Sciatic nerve (tissue), 2 donors: ENCODE measurements around the gene ITPKC. TPM values are rescaled to one million over a fixed set of nuclear protein-coding genes. Genes with fewer than 3 reads are reported as not detected.
A peak's percentile ranks its signal among the peaks of the same experiment; 100 is the strongest.

Experiments
- ATAC-seq: fragments of 200-7000 bp; cut with Tn5 transposase; one replicate; pipeline ENCODE4 v1.9.1; 2020; ENCODE audit warnings: mild to moderate bottlenecking, moderate library complexity
- DNase-seq: peaks from one replicate; pipeline ENCODE4 v3.0.0-alpha.2; 2020; ENCODE audit warnings: low spot score
- intact Hi-C: fragments of 100-400 bp; cut with DNase I; formaldehyde crosslinking; loops from one replicate; pipeline ENCODE4 v1.14.2; 2022
- total RNA-seq: library from RNA; stranded (reverse); fragmentation: NEBNext Ultra II Directional; extraction: Animal tissue kit (Norgen Biotek cat#: 25700); gene quantifications from one replicate; pipeline ENCODE4 v1.2.1, GENCODE V29; 2021
- donor health status: DM: no; HTN: no; CAD: no.
- donor health status: DM: no; HTN: no; CAD: no.

Gene ITPKC
- 26.2 TPM for total RNA-seq

DNA sequence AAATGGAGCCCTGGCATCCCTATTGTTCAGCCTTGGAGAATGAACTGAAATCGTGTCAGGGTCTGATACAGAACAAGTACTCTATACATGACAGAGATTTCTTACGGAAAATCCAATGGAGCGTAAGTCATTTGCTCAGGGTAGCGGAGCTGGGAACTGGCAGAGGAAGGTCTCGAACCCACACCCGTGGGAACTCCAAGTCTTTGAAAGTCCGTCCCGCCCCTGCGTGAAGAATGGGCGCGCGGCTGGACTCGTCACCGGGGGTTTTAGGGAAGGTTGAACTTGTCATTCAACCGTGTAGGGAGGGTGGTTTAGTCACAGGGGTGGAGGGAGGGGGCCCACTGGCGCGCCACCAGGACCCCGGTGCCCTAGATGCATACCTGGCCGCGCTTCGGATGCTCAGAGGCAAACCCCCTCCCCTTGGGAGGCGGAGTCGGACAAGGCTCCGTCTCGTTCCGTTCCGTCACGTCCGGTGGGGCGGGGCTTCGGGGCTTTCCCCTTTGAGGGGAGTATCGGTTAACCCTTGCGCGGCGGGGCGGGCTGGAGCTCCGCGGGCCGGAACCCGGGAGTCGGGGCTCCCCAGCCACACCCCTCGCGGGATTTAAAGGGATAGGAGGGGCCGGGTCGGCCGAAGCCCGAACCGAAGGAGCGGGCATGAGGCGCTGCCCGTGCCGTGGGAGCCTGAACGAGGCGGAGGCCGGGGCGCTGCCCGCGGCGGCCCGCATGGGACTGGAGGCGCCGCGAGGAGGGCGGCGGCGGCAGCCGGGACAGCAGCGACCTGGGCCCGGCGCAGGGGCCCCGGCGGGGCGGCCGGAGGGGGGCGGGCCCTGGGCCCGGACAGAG, at the start of gene ITPKC, which contains the start of gene COQ8B:
Gene ITPKC (plus strand): TSS at position 631 of the 843 bp plus-strand sequence. CDS start 24 bp downstream, at position 655.
Gene COQ8B (minus strand): TSS at position 405 of the 843 bp plus-strand sequence. CDS start 2,254 bp downstream, outside the sequence.
- ATAC-seq (peak; percentile 76), DNase-seq (peak; percentile 100)
- intact Hi-C loops, result no loop called here

DNA sequence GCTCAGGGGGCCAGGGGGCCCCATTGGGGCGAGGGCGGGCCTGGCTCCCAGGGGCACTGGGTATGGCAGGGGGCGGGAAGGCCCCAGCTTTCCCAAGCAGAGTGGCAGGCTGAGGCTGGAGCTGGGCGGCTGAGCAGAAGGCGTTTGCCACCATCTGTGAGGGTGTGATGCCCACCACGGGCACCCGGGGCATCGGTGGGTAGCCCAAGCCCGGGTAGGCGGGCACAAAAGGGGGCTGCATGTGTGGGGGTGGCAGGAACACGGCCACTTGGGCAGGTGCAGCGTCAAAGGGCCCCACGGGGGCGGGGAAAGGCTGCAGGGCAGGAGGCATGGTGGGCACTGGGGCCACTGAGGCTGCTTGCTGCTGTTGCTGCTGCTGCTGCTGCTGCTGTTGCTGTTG, 49.3 kb upstream of the ITPKC start:
- intact Hi-C loops, result loop anchor here (10.0 kb wide), 1 partner anchor 137 kb away; no protein-coding TSS in a partner anchor
- DNase-seq (no peak), ATAC-seq (no peak)

- no peak for DNase-seq
- ATAC-seq, result no peak
- intact Hi-C loops, result loop anchor here (10.0 kb wide), 1 partner anchor 136 kb away; no protein-coding TSS in a partner anchor
These were observed 47.8 kb upstream of the ITPKC start for GRCh38 chr19:40668991-40669614.

DNA sequence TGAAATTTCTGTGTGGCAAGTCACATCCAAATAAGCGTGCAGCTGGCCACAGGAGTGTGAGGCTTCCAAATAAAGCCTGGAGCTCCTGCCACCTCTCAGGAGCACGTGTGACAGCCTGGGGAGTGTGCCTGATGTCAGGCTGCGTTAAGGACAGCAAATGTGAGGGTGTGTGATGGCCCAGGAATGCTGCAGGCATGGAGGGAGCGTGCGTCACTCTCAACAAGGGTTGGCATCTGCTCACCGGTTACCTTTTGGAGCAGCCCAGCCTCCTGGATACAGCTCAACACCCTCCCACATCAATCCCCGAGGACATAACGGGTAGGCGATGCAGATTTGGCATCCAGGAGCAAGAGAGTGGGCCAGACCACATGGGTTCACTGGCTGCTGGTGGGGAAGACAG, 45.5 kb upstream of the ITPKC start:
- ATAC-seq, result no peak
- no peak for DNase-seq
- intact Hi-C loops, result no loop called here

- intact Hi-C loops, result no loop called here
- DNase-seq, result no peak
- ATAC-seq, result no peak
These were observed 44.9 kb upstream of the ITPKC start for GRCh38 chr19:40672038-40672437.

DNA sequence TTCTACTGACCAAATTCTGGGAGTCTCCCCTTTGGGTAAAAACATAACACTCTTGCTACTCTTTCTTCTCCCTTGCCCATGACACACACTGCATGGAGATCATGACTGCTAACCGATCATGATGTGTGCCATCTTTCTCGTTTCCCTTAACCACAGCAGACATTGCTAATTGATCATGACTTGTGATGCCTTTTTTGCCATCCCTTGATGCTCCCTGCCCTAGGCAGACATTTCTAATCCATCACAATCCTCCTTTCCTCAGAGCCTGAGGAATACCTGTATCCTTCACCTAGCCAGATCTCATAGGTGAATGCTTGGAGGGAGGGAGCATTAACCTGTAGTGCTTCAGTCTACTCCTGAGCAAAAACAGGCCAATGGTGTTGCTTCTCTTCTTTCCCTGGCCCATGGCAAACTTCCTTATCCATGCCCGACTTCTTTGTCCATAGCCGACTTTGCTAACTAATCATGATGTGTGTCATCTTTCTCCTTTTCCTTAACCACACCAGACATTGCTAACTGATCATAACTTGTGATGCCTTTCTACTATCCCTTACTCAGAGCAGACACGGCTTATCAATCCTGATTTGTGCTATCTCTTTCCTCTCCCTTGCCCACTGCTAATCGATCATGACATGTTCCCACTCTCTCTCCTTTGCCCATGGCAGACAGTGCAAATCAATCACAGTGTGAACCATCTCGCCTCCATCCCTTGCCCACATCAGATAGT, 44.2 kb upstream of the ITPKC start:
- ATAC-seq (no peak), DNase-seq (no peak)
- intact Hi-C loops, result no loop called here

GRCh38 chr19:40673397-40673796, 43.5 kb upstream of the ITPKC start:
- no peak for DNase-seq
- no peak for ATAC-seq
- intact Hi-C loops, result no loop called here

DNA sequence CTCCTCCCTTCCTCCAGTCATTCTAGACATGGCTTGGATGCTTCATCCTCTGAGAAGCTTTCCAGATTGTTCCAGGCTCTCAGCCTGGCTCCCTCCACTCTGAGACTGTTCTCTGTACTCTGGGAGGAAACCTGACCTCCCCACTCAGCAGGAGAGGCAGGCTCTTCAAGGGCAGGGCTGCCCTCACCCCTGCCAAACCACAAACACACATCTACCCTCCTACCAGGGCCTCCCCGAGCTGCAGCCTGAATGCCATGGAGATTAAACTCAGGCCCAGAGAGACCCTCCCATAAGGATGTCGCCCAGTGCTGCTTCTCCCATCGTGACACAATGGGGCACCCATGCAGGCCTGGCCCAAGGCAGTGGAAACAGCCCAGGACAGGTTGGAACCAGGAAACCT, 42.6 kb upstream of the ITPKC start:
- intact Hi-C loops, result no loop called here
- ATAC-seq (no peak), DNase-seq (no peak)

DNA sequence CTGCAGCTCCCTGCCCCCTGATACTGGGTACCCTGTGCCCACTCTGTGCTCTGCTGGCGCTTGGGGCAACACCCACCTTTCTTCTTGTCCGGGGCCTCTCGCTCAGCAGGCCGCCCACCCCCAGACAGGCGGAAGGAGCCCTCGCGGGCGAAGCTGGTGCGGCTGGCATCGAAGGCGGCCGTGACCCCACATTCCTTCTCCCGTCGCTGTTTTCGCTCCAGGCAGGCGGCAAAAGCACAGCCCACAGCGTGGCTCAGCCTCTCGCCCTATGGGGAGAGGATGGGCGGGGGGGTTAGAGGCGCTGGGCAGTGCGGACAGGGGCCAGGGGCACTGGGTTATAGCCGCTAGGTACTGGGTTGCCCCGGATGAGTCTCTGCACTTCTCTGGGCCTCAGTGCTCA, 39.8 kb upstream of the ITPKC start:
- DNase-seq (no peak), ATAC-seq (no peak)
- intact Hi-C loops, result no loop called here

GRCh38 chr19:40681039-40681438, 35.9 kb upstream of the ITPKC start:
- ATAC-seq (no peak), DNase-seq (no peak)
- intact Hi-C loops, result no loop called here

DNA sequence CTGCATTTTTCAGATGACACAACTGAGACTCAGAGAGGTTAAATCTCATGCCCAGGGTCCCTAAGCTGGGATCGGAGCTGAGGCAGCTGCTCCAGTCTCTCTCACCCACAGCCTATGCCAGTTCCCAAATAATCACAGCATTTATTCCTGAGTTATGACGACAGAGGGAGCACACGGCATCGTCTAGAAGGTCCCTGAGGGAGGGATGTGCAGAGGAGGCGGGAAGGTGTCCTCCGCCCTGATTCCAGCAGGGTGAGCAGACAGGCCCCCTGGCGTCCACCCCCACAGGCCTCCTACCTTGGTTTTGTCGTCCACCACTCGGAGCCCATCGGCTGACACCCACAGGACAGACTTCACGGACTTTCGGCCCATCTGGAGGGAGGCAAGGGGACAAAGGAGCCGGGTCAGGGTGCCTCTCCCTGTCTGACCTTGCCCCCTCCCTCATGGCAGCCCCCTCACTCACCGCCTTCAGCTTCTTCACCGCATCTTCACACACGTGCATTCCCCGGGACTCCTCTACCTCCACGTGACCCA, 34.4 kb upstream of the ITPKC start:
- intact Hi-C loops, result no loop called here
- no peak for DNase-seq
- ATAC-seq, result no peak

DNA sequence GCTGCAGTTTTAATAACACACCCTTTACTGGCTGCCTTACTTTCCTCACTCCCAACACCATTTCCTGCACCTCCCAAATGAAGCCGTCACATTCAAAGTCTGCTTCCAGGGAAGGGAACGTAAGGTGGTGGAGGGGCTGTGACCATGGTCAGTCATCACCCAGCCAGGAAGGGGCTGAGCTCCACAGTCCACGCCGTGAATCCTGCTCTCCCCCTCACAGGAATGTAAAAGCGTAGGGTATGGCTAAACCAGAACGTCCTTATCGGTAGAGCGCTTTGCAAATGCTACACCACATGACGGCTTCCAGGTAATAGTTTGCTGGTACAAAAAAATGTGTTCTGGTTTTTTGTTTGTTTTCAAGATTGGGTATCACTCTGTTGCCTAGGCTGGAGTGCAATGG, 33.5 kb upstream of the ITPKC start:
- ATAC-seq (no peak), DNase-seq (no peak)
- intact Hi-C loops, result no loop called here

DNA sequence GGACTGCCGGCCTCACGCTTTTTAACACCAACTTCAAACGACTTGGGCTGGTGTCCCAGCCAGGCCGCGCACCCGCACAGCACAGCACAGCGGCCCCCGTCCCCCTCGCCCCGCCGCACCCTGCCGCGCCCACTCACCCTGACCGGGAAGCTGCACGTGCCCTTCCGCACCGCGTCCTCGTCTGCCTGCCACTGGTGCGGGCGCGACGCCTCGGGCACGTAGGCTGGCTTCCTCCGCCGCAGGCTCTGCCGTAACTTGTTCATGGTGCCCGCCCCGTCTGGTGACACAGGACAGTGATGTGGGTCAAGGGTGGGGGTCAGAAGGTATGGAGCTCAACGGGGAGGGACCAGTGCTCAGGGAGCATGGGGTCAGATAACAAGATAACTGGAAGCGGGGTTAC, 32.6 kb upstream of the ITPKC start:
- DNase-seq (no peak), ATAC-seq (no peak)
- intact Hi-C loops, result no loop called here

GRCh38 chr19:40685016-40685526, 31.8 kb upstream of the ITPKC start:
- DNase-seq, result no peak

GRCh38 chr19:40685563-40685962, 31.3 kb upstream of the ITPKC start:
- intact Hi-C loops, result no loop called here
- ATAC-seq (no peak), DNase-seq (no peak)

More at GRCh38 chr19:40685016-40685526, 31.8 kb upstream of the ITPKC start:
- no peak for ATAC-seq
- intact Hi-C loops, result no loop called here

GRCh38 chr19:40686882-40687524, 29.9 kb upstream of the ITPKC start:
- ATAC-seq (no peak), DNase-seq (peak; percentile 71)
- intact Hi-C loops, result no loop called here

- DNase-seq (peak; percentile 94), ATAC-seq (peak; percentile 78)
- intact Hi-C loops, result loop anchor here (2.0 kb wide), 1 partner anchor 25 kb away; no protein-coding TSS in a partner anchor
These were observed 29.3 kb upstream of the ITPKC start for GRCh38 chr19:40687525-40688016.

- intact Hi-C loops, result loop anchor here (2.0 kb wide), 1 partner anchor 24 kb away; no protein-coding TSS in a partner anchor
- no peak for DNase-seq
- no peak for ATAC-seq
These were observed 28.6 kb upstream of the ITPKC start for GRCh38 chr19:40688309-40688708.
